ENCODE data around the gene TMEM106B.
"Not testable (repeated sequence)": the region's sequence is repeated elsewhere in the genome, so short reads cannot be mapped to it uniquely, and the experiment has no call there.

Gene TMEM106B

GRCh38 chr7:12211054-12211710 is at the start of gene TMEM106B:
Gene TMEM106B, plus strand, starts transcription at chr7:12211294. Its CDS starts 3,517 bp downstream, at chr7:12214811.
- H3K27ac ChIP-seq, result peak within 1 kb of the TSS; percentile 91
- peak; percentile 94 for TF ChIP-seq ZFX (IDR thresholded peaks at IDR 0.05)
- peak; percentile 58 for TF ChIP-seq CTCF (conservative IDR thresholded peaks at IDR 0.05)

- TF ChIP-seq ZFX (IDR thresholded peaks at IDR 0.05), result no peak
- no peak for TF ChIP-seq CTCF (conservative IDR thresholded peaks at IDR 0.05)
- H3K27ac ChIP-seq, result no peak overlapping the region
These were observed 48.5 kb upstream of the TMEM106B start for GRCh38 chr7:12162415-12163113.

GRCh38 chr7:12168065-12168464 is 43.0 kb upstream of the TMEM106B start:
- not testable (repeated sequence) for H3K27ac ChIP-seq

- not testable (repeated sequence) for H3K27ac ChIP-seq
These were observed 40.9 kb upstream of the TMEM106B start for GRCh38 chr7:12169981-12170820.

- no peak for TF ChIP-seq ZFX (IDR thresholded peaks at IDR 0.05)
- TF ChIP-seq CTCF (conservative IDR thresholded peaks at IDR 0.05), result no peak
- no peak overlapping the region for H3K27ac ChIP-seq
These were observed 37.4 kb upstream of the TMEM106B start for GRCh38 chr7:12173671-12174070.

GRCh38 chr7:12174931-12175330 is 36.2 kb upstream of the TMEM106B start:
- H3K27ac ChIP-seq, result no peak overlapping the region
- TF ChIP-seq ZFX (IDR thresholded peaks at IDR 0.05) (no peak), CTCF (conservative IDR thresholded peaks at IDR 0.05) (no peak)

- H3K27ac ChIP-seq, result no peak overlapping the region
- TF ChIP-seq ZFX (IDR thresholded peaks at IDR 0.05) (no peak), CTCF (conservative IDR thresholded peaks at IDR 0.05) (no peak)
These were observed 32.8 kb upstream of the TMEM106B start for GRCh38 chr7:12178317-12178716.

- no peak overlapping the region for H3K27ac ChIP-seq
- no peak for TF ChIP-seq CTCF (conservative IDR thresholded peaks at IDR 0.05)
- TF ChIP-seq ZFX (IDR thresholded peaks at IDR 0.05), result no peak
These were observed 16.7 kb upstream of the TMEM106B start for GRCh38 chr7:12194426-12194825.

Measured in C4-2B (cell line).